ENCODE measurements around the gene ZNF285.
"Not testable (repeated sequence)": the region's sequence is repeated elsewhere in the genome, so short reads cannot be mapped to it uniquely, and the experiment has no call there.

ZNF285 gene

DNA sequence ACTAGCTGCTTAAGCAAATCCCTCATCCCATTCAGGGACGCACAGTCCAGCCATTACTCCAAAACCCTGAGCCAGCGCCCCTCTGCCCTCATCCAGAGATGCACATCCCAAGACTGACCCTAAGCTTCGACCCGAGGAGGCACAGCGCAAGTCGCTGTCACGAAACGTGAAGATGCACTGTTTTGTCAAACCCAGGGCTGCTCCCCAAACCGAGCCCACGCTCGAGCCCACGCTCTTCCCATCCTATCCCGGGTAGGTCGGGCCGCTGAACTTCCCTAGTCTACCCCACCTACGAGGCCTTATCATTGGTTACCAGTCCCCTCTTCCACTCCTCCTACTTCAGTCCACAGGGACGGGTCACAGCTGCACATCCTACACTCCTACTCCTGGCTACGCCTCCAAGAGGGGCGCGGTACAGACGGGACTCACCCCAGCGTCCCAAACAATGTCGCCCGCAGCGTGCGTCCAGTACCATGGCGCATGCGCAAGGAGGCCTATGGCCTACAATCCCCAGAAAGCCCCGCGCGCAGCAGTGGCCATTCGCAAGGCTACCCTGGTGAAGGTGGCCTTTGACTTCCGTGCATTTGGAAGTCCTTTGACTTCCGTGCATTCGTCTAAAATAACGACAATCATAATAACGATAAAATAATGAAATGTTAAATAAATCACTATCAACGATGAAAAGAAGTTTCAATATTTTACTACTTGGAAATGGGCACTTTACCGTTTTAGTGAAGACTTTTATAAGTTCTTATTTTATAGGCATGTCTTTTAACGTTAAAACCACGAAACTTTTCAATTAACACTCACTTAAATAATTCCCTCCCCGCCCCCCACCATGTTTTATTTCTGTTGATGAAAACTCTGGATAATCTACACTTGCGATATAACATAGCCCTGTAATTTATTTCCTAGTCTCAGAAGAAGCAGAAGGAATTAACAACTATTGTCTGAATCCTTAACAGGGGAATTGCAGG is at the start of gene ZNF285:
Gene ZNF285, minus strand, starts transcription at position 470 of the 977 bp plus-strand sequence. CDS start 4,395 bp downstream, outside the sequence.
- peak; percentile 80 for DNase-seq

DNA sequence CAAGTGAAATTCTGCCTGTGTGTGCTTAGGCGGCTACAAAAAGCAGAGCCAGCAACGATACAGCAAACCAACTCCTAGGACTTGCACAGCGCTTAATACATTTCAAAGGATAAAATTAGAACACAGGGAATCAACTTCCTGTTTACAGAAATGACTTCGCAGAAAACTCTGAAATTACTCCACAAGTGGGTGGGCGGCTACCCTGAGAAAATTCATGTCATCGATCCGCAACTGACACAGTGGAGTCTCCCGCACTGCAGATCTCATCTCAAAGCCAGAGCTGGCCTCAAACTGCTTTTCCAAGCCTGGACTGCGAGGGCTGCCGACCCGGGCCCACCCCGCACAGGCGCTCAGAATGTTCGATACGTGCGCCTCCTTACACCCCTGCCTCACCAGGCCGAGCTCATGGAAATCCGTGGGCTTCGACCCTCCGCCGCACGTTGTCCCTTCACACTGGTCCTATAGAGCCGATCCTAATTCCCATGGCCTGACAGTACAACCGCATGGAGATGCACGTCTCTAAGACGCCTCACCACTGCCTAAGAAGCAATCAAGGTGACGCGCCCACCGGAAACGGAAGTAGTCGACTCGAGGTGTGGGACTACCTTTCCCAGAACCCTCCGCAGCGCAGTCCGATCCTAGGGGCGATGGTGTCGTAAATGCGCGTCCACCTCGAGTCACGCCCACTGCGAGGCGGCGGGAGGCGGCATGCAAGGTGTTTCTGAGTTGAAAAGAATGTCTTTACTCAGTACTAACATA is 46.7 kb upstream of the ZNF285 start, which contains the start of gene ZNF229:
Gene ZNF229, minus strand, starts transcription at position 557 of the 759 bp plus-strand sequence. CDS start 5,625 bp downstream, outside the sequence.
- DNase-seq = peak; percentile 70

- no peak for DNase-seq
These were observed 37.0 kb upstream of the ZNF285 start for GRCh38 chr19:44438441-44438840.

GRCh38 chr19:44435441-44435840 is 34.0 kb upstream of the ZNF285 start:
- DNase-seq = no peak

- no peak for DNase-seq
These were observed 29.5 kb upstream of the ZNF285 start for GRCh38 chr19:44430956-44431355.

- DNase-seq = not testable (repeated sequence)
These were observed 14.1 kb upstream of the ZNF285 start for GRCh38 chr19:44415553-44415952.

GRCh38 chr19:44389268-44389667 is 12.1 kb downstream of the ZNF285 start:
- DNase-seq = not testable (repeated sequence)

GRCh38 chr19:44374789-44375188 is 26.6 kb downstream of the ZNF285 start:
- DNase-seq = no peak

- no peak for DNase-seq
These were observed 29.5 kb downstream of the ZNF285 start for GRCh38 chr19:44371815-44372480.

GRCh38 chr19:44367024-44367423 is 34.4 kb downstream of the ZNF285 start:
- DNase-seq = no peak

DNA sequence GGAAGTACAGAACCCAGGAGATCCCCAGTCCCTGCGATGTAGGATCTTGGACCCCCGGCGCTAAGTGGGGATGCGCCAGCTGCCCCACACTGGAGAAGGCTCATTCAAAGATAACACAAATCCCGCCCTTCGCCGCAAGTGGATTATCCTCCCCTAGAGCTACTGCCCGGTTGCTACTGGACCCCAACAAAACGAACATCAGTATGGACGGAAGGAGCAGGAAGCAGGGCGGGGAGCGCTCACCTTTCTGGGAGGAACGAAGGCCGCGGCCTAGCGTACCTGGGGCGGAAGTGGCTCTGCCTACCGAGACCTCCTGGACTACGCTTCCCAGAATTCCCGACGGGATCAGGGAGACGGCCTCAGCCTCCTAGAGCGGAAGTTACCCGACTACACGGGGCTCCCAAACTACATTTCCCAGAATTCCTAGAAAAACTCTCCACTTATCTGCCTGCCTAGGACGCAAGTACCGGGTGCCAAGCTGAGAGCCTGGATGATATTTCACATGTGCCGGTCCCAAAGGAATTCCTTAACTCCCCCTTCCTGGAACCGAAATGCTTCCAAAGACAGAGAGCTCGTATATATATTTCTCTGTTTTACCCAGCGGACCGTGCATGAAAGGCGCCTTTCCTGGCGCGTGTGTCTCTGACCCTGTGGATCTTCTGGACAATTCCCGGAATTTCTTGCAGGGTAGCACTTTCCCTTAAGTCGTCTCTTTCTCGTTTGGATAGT is 44.9 kb downstream of the ZNF285 start, which contains the start of gene ZNF112:
Gene ZNF112, minus strand, starts transcription at position 298 of the 729 bp plus-strand sequence. CDS start 16,141 bp downstream, outside the sequence.
- DNase-seq = peak; percentile 1

- DNase-seq = no peak
These were observed 54.9 kb downstream of the ZNF285 start for GRCh38 chr19:44346556-44346955.

- DNase-seq = no peak
These were observed 55.4 kb downstream of the ZNF285 start for GRCh38 chr19:44345959-44346358.

DNA sequence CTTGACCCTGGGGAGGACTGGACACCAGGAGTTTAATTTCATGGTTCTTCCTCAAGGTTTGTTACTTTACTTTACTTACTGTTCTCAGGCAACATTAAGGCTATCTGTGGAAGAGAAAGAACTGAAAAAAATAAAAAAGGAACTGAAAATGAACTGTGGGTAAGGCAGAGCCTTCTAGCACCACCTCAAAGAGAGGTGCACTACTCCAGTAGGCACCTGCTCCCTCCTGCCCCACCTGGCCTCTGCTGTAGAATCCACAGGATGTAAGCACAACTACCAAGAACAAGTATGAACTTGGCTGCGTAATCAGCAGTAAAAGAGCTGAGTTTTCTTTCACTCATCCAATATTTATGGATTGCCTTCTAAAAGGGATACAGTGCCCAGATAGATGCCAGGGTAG is 57.2 kb downstream of the ZNF285 start:
- DNase-seq = no peak

DNA sequence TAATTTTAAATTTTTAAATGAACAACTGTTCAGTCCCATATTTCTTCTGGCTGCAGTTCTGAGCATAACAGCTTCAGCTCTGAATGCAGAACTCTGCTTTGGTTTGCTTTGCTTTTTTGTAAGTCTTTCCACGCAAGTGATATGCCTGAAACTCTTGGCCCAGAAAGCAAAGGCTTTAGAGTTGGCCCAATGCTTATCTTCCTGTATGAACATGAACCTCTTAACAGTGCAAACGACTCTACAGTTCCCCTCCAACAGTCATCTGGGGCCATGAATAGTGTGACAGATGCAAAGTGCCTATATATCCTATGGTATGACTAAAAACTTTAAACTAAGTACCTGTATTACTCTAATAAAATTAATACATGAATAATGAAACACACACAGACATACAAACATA is 59.6 kb downstream of the ZNF285 start:
- no peak for DNase-seq

DNA sequence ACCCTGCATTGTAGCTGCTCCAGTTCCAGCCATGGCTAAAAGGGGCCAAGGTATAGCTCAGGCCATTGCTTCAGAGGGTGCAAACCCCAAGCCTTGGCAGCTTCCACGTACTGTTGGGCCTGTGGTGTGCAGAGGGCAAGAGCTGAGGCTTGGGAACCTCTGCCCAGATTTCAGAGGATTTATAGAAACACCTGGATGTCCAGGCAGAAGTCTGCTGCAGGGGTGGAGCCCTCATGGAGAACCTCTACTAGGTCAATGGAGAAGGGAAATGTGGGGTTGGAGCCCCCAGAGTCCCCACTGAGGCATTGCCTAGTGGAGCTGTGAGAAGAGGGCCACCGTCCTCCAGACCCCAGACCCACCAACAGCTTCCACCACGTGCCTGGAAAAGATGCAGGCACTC is 66.8 kb downstream of the ZNF285 start:
- DNase-seq = not testable (repeated sequence)

All from CD4-positive, alpha-beta T cell treated with Interleukin-17A for 1 hour (primary cell).